ENCODE measurements around the gene AFDN. TPM values are rescaled to one million over a fixed set of nuclear protein-coding genes. Genes with fewer than 3 reads are reported as not detected.

AFDN gene
- total and polyA plus RNA-seq, 2 experiments from 2014 or later: 66.9 to 200 TPM

- no peaks in the 10 kb centered on the region; the same call in 2 of the 3 replicates for H3K9me3 Mint-ChIP-seq
- H4K20me1 ChIP-seq (replicated peaks; ENCODE audit: insufficient read depth): peaks cover 6% of the 10 kb centered on the region; the same call in 1 of the 2 replicates
- no peak overlapping the region for H2AFZ ChIP-seq
- H3K4me2 ChIP-seq: no peak overlapping the region
- no peaks in the 10 kb centered on the region for H3K9me2 ChIP-seq (ENCODE audit: insufficient read depth)
- peaks cover 67% of the 10 kb centered on the region for H3K36me3 ChIP-seq (ENCODE audit: insufficient read depth)
- no peaks in the 10 kb centered on the region for H3K4me1 ChIP-seq (ENCODE audit: insufficient read depth)
- H3F3A ChIP-seq (replicated peaks; ENCODE audit: low read depth): no peaks in the 10 kb centered on the region
- H3K27ac Mint-ChIP-seq: no peak overlapping the region
- no peaks in the 10 kb centered on the region; the same call in 1 of the 2 replicates for H3K79me2 ChIP-seq (replicated peaks; ENCODE audit: insufficient read depth)
- no peak for TF ChIP-seq CREB1 (CRISPR knock-in tag; IDR thresholded peaks at IDR 0.05; ENCODE audit: low read depth)
- no peak for TF ChIP-seq NANOG (IDR thresholded peaks at IDR 0.05; ENCODE audit: borderline replicate concordance)
- TF ChIP-seq ZNF114 (CRISPR knock-in tag; IDR thresholded peaks at IDR 0.05): no peak
- TF ChIP-seq POLR2AphosphoS5 (IDR thresholded peaks at IDR 0.05; ENCODE audit: low read depth): no peak
- no peak for TF ChIP-seq JUNB (IDR thresholded peaks at IDR 0.05; ENCODE audit: unreplicated experiment)
- TF ChIP-seq ETS1 (IDR thresholded peaks at IDR 0.05): no peak
- no peak for TF ChIP-seq ZNF331 (CRISPR knock-in tag; IDR thresholded peaks at IDR 0.05; ENCODE audit: low read depth)
- TF ChIP-seq STAT1 (IDR thresholded peaks at IDR 0.05; ENCODE audit: unreplicated experiment): no peak
- TF ChIP-seq REST (IDR thresholded peaks at IDR 0.05; ENCODE audit: unreplicated experiment): no peak
- no peak for TF ChIP-seq EZH2phosphoT487 (IDR thresholded peaks at IDR 0.05; ENCODE audit: unreplicated experiment)
- no peak for TF ChIP-seq CTCF (conservative IDR thresholded peaks at IDR 0.05; ENCODE audit: low read depth in 2 of 2)
- no peak for TF ChIP-seq EZH2 (IDR thresholded peaks at IDR 0.05; ENCODE audit: low read depth, unreplicated experiment)
- no peak for TF ChIP-seq ZNF462 (CRISPR knock-in tag; IDR thresholded peaks at IDR 0.05)
- no peaks in the 10 kb centered on the region for H3K4me1 Mint-ChIP-seq
- no peak overlapping the region for H3K27ac ChIP-seq (ENCODE audit: low read depth)
- H3K36me3 Mint-ChIP-seq (ENCODE audit: low read depth): peaks cover 81% of the 10 kb centered on the region
- H3K4me3 Mint-ChIP-seq: no peak overlapping the region
- H3K4me3 ChIP-seq: no peak overlapping the region
- DNase-seq (ENCODE audit: low spot score) (no peak), ATAC-seq (no peak)
- no peaks in the 10 kb centered on the region for H3K27me3 ChIP-seq (ENCODE audit: insufficient read depth)
- H3K27me3 Mint-ChIP-seq (ENCODE audit: insufficient read depth, low read depth, poor library complexity): peaks cover 4% of the 10 kb centered on the region
Observed at GRCh38 chr6:167947716-167948115, 121.0 kb downstream of the AFDN start.
